CD4-positive, alpha-beta memory T cell (primary cell): ENCODE measurements around the gene HDAC9. TPM values are rescaled to one million over a fixed set of nuclear protein-coding genes. Genes with fewer than 3 reads are reported as not detected.

Source experiments
- CTCF ChIA-PET: fragments of 350-600 bp; sonication (Branson Sonifier 250); formaldehyde crosslinking; loops from one replicate; lab custom pipeline; 2021; ENCODE audit warnings: inconsistent platforms; ENCODE audit not compliant: partially characterized antibody; lab: Charles Lee
- POLR2A ChIA-PET: fragments of 350-600 bp; sonication (Branson Sonifier 250); formaldehyde crosslinking; loops from one replicate; lab custom pipeline; 2021; ENCODE audit not compliant: partially characterized antibody; lab: Charles Lee
- DNase-seq, 5 donors: peaks; one replicate each; pipeline versions ENCODE4 v3.0.0 to v3.0.0-alpha.2; 2020 to 2022; ENCODE audit warnings: mixed read lengths in 1 of 5
- H3K27ac ChIP-seq: one replicate; pipeline ENCODE4 v1.7.0; 2013; ENCODE audit warnings: low read depth, low read length
- H3K27me3 ChIP-seq: 2 replicates; pipeline ENCODE4 v1.7.0; 2013; ENCODE audit warnings: mild to moderate bottlenecking, low read length, moderate library complexity; ENCODE audit not compliant: insufficient read depth
- H3K36me3 ChIP-seq: 2 replicates; pipeline ENCODE4 v1.7.0; 2013; ENCODE audit warnings: mild to moderate bottlenecking, low read length, moderate library complexity; ENCODE audit not compliant: insufficient read depth
- H3K4me1 ChIP-seq: 2 replicates; pipeline ENCODE4 v1.7.0; 2013; ENCODE audit warnings: mild to moderate bottlenecking, low read length, moderate library complexity; ENCODE audit not compliant: insufficient read depth
- H3K4me3 ChIP-seq, 2 donors: one replicate each; pipeline ENCODE4 v1.7.0; 2013; ENCODE audit warnings: low read length in 2 of 2, mild to moderate bottlenecking in 1 of 2
- H3K9me3 ChIP-seq, 2 donors: one replicate each; pipeline ENCODE4 v1.7.0; 2013; ENCODE audit warnings: low read length in 2 of 2, control low read depth in 1 of 2; ENCODE audit not compliant: control insufficient read depth in 1 of 2
- H3K27ac Mint-ChIP-seq, 7 donors: one replicate each; pipeline ENCODE4 v1.8.0; 2020 to 2021; ENCODE audit warnings: mixed read lengths in 7 of 7, mild to moderate bottlenecking in 6 of 7, inconsistent platforms in 3 of 7, moderate library complexity in 3 of 7
- H3K27me3 Mint-ChIP-seq, 2 donors: one replicate each; pipeline ENCODE4 v1.8.0; 2020 to 2021; ENCODE audit warnings: mixed read lengths in 2 of 2
- H3K36me3 Mint-ChIP-seq, 2 donors: one replicate each; pipeline ENCODE4 v1.8.0; 2020 to 2021; ENCODE audit warnings: mixed read lengths in 2 of 2, inconsistent platforms in 1 of 2, mild to moderate bottlenecking in 1 of 2
- H3K4me1 Mint-ChIP-seq, 4 donors: one replicate each; pipeline ENCODE4 v1.8.0; 2020 to 2021; ENCODE audit warnings: mixed read lengths in 4 of 4, mild to moderate bottlenecking in 1 of 4
- H3K4me3 Mint-ChIP-seq, 8 donors: one replicate each; pipeline ENCODE4 v1.8.0; 2020 to 2021; ENCODE audit warnings: mixed read lengths in 8 of 8, mild to moderate bottlenecking in 7 of 8, moderate library complexity in 6 of 8, inconsistent platforms in 3 of 8
- H3K9me3 Mint-ChIP-seq, 8 donors: one replicate each; pipeline ENCODE4 v1.8.0; 2020 to 2021; ENCODE audit warnings: mixed read lengths in 8 of 8, mild to moderate bottlenecking in 5 of 8, inconsistent platforms in 3 of 8, moderate library complexity in 1 of 8
- intact Hi-C: fragments of 100-400 bp; cut with micrococcal nuclease; formaldehyde crosslinking; loops from one replicate; pipeline ENCODE4 v1.15.1; 2023
- polyA plus RNA-seq, 2 donors: library from polyadenylated mRNA; unstranded; fragments of 300-500 nt; fragmentation: Illumina TruSeq; gene quantifications; one replicate each; pipeline ENCODE4 v1.2.3, GENCODE V29; 2021
- total RNA-seq, 2 experiments: library from RNA; stranded (reverse); gene quantifications; one replicate each; pipeline ENCODE4 v1.2.3, GENCODE V29; 2021

The HDAC9 gene
- total and polyA plus RNA-seq, 4 experiments from 2014 or later: 0.36 to 0.73 (median 0.39) TPM; not detected in 1

- no peak for DNase-seq
- Histone ChIP-seq H3K27me3 (no peaks in the 10 kb centered on the region), H3K27ac (no peak overlapping the region), H3K4me1 (no peaks in the 10 kb centered on the region), H3K4me3 (no peak overlapping the region), H3K9me3 (no peaks in the 10 kb centered on the region), H3K36me3 (no peaks in the 10 kb centered on the region)
- intact Hi-C loops: no loop called here
- no peak overlapping the region for H3K4me3 Mint-ChIP-seq
- H3K4me1 Mint-ChIP-seq: no peaks in the 10 kb centered on the region
- peak overlapping the region in 1 of 7 donors; percentile 58 for H3K27ac Mint-ChIP-seq
- ChIA-PET POLR2A (no interaction called here), CTCF (no interaction called here)
- peaks cover 0 to 15% (median 6%) of the 10 kb centered on the region in 8 donors for H3K9me3 Mint-ChIP-seq
- no peaks in the 10 kb centered on the region for H3K27me3 Mint-ChIP-seq
- no peaks in the 10 kb centered on the region for H3K36me3 Mint-ChIP-seq
Measured at GRCh38 chr7:18808026-18808425, 312.5 kb downstream of the HDAC9 start.

- intact Hi-C loops: no loop called here
- no peaks in the 10 kb centered on the region for H3K4me1 ChIP-seq
- no peak overlapping the region for H3K27ac ChIP-seq
- H3K4me3 ChIP-seq: no peak overlapping the region
- no peaks in the 10 kb centered on the region for H3K36me3 ChIP-seq
- Mint-ChIP-seq H3K4me3 (no peak overlapping the region), H3K36me3 (no peaks in the 10 kb centered on the region), H3K4me1 (no peaks in the 10 kb centered on the region), H3K27ac (no peak overlapping the region), H3K27me3 (no peaks in the 10 kb centered on the region), H3K9me3 (peaks cover 0 to 21% (median 12%) of the 10 kb centered on the region in 8 donors)
- no peak for DNase-seq
- no peaks in the 10 kb centered on the region for H3K9me3 ChIP-seq
- no peaks in the 10 kb centered on the region for H3K27me3 ChIP-seq
- ChIA-PET POLR2A (no interaction called here), CTCF (no interaction called here)
Measured at GRCh38 chr7:18815261-18815960, 319.9 kb downstream of the HDAC9 start.

- Histone ChIP-seq H3K36me3 (no peaks in the 10 kb centered on the region), H3K4me1 (no peaks in the 10 kb centered on the region), H3K27ac (no peak overlapping the region), H3K4me3 (no peak overlapping the region), H3K9me3 (no peaks in the 10 kb centered on the region), H3K27me3 (no peaks in the 10 kb centered on the region)
- no peak for DNase-seq
- Mint-ChIP-seq H3K27me3 (no peaks in the 10 kb centered on the region), H3K4me3 (no peak overlapping the region), H3K36me3 (no peaks in the 10 kb centered on the region), H3K4me1 (no peaks in the 10 kb centered on the region), H3K9me3 (peaks cover 0 to 8% (median under 1%) of the 10 kb centered on the region in 8 donors), H3K27ac (no peak overlapping the region)
- ChIA-PET CTCF (no interaction called here), POLR2A (no interaction called here)
- intact Hi-C loops: no loop called here
Measured at GRCh38 chr7:18820981-18821380, 325.4 kb downstream of the HDAC9 start.

- H3K36me3 Mint-ChIP-seq: no peaks in the 10 kb centered on the region
- Histone ChIP-seq H3K9me3 (no peaks in the 10 kb centered on the region), H3K27me3 (no peaks in the 10 kb centered on the region), H3K36me3 (no peaks in the 10 kb centered on the region), H3K27ac (no peak overlapping the region), H3K4me1 (no peaks in the 10 kb centered on the region), H3K4me3 (no peak overlapping the region)
- ChIA-PET POLR2A (no interaction called here), CTCF (no interaction called here)
- H3K27me3 Mint-ChIP-seq: no peaks in the 10 kb centered on the region
- no peak for DNase-seq
- H3K4me3 Mint-ChIP-seq: no peak overlapping the region
- intact Hi-C loops: no loop called here
- H3K4me1 Mint-ChIP-seq: no peaks in the 10 kb centered on the region
- peaks cover 0 to 6% (median 0%) of the 10 kb centered on the region in 8 donors for H3K9me3 Mint-ChIP-seq
- no peak overlapping the region for H3K27ac Mint-ChIP-seq
Measured at GRCh38 chr7:18821554-18821953, 326.0 kb downstream of the HDAC9 start.

GRCh38 chr7:18824157-18824556 lies 328.6 kb downstream of the HDAC9 start:
- ChIA-PET POLR2A (no interaction called here), CTCF (interaction anchor here (1.0 kb wide), 1 partner anchor 8 kb away, joined by 3 read pairs; no protein-coding TSS in a partner anchor)
- no peak for DNase-seq

GRCh38 chr7:18828260-18828993 lies 332.9 kb downstream of the HDAC9 start:
- Histone ChIP-seq H3K27me3 (no peaks in the 10 kb centered on the region), H3K27ac (no peak overlapping the region), H3K36me3 (no peaks in the 10 kb centered on the region), H3K9me3 (no peaks in the 10 kb centered on the region), H3K4me1 (no peaks in the 10 kb centered on the region), H3K4me3 (no peak overlapping the region)
- Mint-ChIP-seq H3K4me1 (no peaks in the 10 kb centered on the region), H3K27me3 (no peaks in the 10 kb centered on the region), H3K9me3 (no peaks in the 10 kb centered on the region), H3K4me3 (no peak overlapping the region), H3K36me3 (no peaks in the 10 kb centered on the region), H3K27ac (no peak overlapping the region)
- intact Hi-C loops: no loop called here
- DNase-seq: no peak
- ChIA-PET POLR2A (no interaction called here), CTCF (no interaction called here)

More at GRCh38 chr7:18824157-18824556, 328.6 kb downstream of the HDAC9 start:
- no peak overlapping the region for H3K4me3 ChIP-seq
- H3K9me3 ChIP-seq: no peaks in the 10 kb centered on the region
- Mint-ChIP-seq H3K27ac (no peak overlapping the region), H3K36me3 (no peaks in the 10 kb centered on the region), H3K9me3 (peaks cover 0 to 6% (median 0%) of the 10 kb centered on the region in 8 donors), H3K27me3 (no peaks in the 10 kb centered on the region), H3K4me3 (no peak overlapping the region), H3K4me1 (no peaks in the 10 kb centered on the region)
- intact Hi-C loops: no loop called here
- H3K36me3 ChIP-seq: no peaks in the 10 kb centered on the region
- no peaks in the 10 kb centered on the region for H3K27me3 ChIP-seq
- H3K4me1 ChIP-seq: no peaks in the 10 kb centered on the region
- H3K27ac ChIP-seq: no peak overlapping the region

GRCh38 chr7:18828994-18829857 lies 333.7 kb downstream of the HDAC9 start:
- Mint-ChIP-seq H3K27ac (no peak overlapping the region), H3K36me3 (no peaks in the 10 kb centered on the region), H3K4me1 (no peaks in the 10 kb centered on the region), H3K27me3 (no peaks in the 10 kb centered on the region), H3K9me3 (no peaks in the 10 kb centered on the region), H3K4me3 (peak overlapping the region in 1 of 8 donors; percentile 19)
- intact Hi-C loops: no loop called here
- no peaks in the 10 kb centered on the region for H3K4me1 ChIP-seq
- no peak for DNase-seq
- CTCF ChIA-PET: no interaction called here
- no peaks in the 10 kb centered on the region for H3K36me3 ChIP-seq
- POLR2A ChIA-PET: no interaction called here
- no peak overlapping the region for H3K27ac ChIP-seq
- H3K27me3 ChIP-seq: no peaks in the 10 kb centered on the region
- H3K9me3 ChIP-seq: no peaks in the 10 kb centered on the region
- H3K4me3 ChIP-seq: no peak overlapping the region
